GM10847 (cell line): Measurements from ENCODE around the gene ZBED6.

Experiments used
- POLR2A ChIP-seq: IDR thresholded peaks from 2 replicates; pipeline ENCODE4 v1.6.1; 2011; ENCODE audit not compliant: insufficient read length; ENCODE audit errors: extremely low read depth

ZBED6 gene

GRCh38 chr1:203795441-203796235 is at the start of gene ZBED6, which contains the start of gene ZC3H11A:
ZBED6 (plus strand) TSS chr1:203795623; CDS start chr1:203797523, 1,900 bp downstream.
ZC3H11A (plus strand) TSS chr1:203795623; CDS start chr1:203817071, 21,448 bp downstream.
- no peak for TF ChIP-seq POLR2A

DNA sequence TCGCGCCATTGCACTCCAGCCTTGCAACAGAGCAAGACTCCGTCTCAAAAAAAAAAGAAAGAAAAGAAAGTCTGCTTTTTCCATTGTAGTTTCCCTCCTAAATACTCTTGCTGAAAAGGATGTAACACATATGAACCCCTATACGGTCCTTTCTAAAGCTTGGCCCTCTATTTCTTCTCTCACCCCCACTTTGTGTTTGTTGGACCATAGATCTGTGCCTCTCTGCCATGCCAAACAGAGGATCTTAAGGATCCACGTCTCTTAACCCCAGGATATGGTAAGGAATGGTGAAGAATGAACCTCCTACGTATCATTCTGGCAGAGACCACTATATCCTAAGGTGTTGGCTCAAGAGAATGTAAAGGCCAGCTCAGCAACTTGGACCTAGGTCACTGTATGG is 49.1 kb upstream of the ZBED6 start:
- TF ChIP-seq POLR2A, result no peak

DNA sequence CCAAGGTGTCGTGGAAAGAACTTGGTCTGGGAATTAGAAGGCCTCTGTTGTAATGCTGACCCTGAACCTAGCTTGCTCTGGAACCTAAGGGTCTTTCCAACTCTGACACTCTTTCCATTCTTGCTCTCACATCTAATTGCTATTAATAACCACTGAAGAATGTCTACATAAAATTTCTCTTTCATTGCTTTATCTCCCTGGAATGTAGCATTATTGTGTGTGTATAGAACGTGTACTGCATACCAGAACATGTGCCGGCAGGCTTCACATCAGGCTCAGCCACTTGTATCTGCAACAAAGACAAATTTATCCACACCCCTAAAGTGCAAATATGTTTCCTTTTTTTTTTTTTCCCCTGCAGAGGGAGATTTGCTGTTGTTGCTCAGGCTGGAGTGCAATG is 44.4 kb upstream of the ZBED6 start:
- no peak for TF ChIP-seq POLR2A

GRCh38 chr1:203754455-203754864 is 41.0 kb upstream of the ZBED6 start:
- TF ChIP-seq POLR2A, result no peak

DNA sequence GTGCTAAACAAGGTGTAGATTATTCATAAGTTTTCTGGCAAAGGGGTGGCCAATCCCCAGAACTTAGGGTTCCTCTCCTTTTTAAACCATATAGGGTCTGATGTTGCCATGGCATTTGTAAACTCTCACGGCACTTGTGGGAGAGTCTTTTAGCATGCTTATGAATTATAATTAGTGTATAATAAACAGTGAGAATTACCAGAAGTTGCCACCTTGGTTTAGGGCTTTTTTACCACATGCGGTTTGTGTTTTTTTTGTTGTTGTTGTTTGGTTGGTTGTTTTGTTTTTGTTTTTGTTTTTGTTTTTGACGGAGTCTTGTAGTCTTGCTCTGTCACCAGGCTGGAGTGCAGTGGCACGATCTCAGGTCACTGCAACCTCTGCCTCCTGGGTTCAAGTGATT is 39.4 kb upstream of the ZBED6 start:
- no peak for TF ChIP-seq POLR2A

DNA sequence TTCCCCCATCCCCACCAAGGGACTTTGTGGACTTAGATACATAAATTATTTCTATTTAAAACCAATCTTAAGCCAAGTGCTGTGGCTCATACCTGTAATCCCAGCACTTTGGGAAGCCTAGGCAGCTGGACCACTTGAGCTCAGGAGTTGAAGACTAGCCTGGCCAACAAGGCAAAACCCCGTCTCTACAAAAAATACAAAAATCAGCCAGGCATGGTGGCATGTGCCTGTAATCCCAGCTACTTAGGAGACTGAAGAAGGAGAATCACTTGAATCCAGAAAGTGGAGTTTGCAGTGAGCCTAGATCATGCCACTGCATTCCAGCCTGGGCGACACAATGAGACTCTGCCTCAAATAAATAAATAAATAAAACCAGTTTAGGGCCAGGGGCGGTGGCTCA is 34.9 kb upstream of the ZBED6 start:
- no peak for TF ChIP-seq POLR2A

DNA sequence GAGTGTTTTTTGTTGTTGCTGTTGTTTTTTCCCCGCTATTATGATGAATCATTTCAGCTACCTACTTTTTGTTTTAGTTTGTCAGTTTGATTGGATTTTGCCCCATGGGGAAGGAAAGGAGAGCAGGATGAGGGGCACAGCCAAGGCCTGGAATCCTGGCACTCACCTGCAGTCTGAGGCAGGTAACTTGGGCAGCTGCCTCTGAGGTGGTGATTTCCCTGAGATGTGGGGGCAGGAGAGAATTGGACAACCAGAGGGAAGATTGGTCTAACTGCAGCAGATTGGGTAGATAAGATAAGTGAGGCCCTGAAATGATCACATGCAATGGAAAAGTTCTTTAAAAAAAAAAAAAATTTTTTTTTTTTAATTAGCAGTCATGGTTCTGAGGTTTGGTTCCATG is 31.9 kb upstream of the ZBED6 start:
- TF ChIP-seq POLR2A, result no peak

GRCh38 chr1:203764105-203765028 is 31.1 kb upstream of the ZBED6 start:
- TF ChIP-seq POLR2A, result no peak

DNA sequence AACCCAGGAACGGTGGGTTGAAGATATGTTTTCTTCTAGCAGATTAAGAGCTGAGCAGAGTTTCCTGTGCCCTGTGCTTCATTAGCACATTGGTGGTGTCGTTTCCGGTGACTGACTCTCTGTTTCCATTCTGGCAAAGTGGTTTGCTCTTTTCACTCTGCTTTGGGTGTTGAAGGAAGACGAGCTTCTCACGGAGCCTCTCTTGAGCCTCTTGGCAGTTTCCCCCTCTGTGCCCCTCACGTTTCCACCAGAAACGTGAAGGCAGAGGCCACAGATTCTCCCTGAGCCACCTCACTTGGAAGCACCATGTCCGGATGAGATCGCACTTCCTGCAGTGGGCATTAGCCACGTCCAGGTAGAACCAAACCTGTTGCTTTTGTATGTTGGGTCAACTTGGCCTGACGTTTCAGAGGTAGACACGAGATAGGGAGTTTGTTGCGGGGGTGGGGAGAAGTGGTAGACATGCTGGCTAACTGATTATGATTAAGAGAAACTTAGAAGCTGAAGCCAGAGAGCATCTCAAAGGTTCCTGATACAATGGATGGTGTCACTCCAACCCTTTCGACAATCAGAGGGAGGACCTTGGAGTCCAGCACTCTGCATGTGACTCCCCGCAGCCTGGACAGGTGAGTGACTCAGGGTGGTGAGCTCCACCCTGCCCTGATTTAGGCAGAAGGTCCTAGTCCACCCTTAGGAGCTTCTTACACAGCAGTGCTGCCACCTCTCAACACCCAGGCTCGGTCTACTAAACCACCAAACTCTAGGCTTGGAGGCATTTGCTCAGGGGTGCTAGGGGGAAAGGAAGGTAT is 30.2 kb upstream of the ZBED6 start, which contains the start of gene LAX1:
Gene LAX1, plus strand, starts transcription at position 155 of the 809 bp plus-strand sequence. Its CDS starts 383 bp downstream, at position 538.
- no peak for TF ChIP-seq POLR2A

DNA sequence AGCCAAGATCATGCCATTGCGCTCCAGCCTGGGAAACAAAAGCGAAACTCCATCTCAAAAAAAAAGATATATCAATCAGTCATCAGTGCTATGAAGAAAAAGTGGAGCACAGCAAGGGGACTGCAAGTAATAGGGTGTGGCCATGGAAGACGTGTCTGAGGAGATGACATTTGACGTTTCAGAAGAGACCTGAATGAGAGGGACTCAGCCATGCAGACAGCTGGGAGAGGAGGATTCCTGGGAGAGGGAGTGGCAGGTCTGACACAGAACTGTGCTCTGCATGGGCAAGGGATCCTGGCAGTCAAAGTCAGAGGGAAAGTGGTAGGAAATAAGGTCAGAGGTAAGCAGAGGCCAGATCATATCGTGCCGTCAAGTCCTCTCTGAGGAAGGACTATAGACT is 27.2 kb upstream of the ZBED6 start:
- TF ChIP-seq POLR2A, result no peak

- TF ChIP-seq POLR2A, result no peak
Measured at GRCh38 chr1:203769505-203770343, 25.7 kb upstream of the ZBED6 start.

DNA sequence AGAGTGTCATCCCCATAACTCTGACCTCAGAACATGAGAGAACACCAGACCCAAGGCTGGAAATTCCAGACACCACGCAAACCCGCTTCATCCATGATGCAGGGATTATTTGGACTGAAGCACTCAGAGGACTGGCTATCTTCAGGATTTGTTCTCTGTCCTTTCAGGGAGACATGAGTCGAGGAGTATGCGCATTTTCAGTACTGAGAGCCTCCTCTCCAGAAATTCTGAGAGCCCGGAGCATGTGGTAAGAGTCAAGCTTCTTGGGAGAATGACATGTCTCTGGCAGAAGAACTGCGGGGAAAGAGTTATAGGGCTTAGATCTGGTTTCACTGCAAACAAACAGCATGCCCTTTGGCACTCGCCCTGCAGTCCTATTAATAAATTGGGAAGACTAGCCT is 23.5 kb upstream of the ZBED6 start:
- TF ChIP-seq POLR2A, result no peak

DNA sequence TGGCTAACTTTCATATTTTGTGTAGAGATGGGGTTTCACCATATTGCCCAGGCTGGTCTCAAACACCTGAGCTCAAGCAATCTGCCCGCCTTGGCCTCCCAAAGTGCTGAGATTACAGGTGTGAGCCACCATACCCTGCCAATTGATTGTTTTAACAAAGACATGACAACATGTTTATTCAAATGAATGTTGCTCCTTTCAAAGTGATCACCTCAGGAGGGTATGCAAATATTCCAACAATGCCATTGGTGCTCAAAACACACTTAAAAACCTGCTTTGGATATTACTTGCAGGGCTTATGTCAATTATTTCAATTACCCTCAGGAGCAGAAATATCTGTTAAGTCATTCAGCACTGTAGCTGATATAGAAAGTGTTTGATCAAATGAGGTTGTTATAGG is 22.6 kb upstream of the ZBED6 start:
- TF ChIP-seq POLR2A, result no peak

DNA sequence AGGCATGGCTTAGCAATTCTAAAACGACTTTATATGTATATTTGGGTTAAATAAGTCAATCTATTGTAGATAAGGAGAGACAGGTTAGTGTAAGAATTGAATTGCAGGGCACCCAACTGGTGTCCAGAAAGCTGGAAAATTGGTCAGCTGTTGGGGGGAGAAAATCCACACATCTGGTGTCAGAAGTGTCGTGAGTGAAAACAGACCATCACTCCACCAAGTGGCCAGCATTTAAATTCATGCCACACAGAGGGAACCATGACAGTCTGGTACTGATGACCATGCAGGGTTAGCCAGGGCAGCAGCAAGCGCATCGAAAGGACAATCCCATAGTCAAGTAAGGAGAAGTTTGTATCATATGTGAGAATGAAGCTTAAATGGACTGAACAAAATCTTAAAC is 18.8 kb upstream of the ZBED6 start:
- no peak for TF ChIP-seq POLR2A
